Psoas muscle (tissue), 8 donors: ENCODE measurements around the gene LITAFD. TPM values are rescaled to one million over a fixed set of nuclear protein-coding genes. Genes with fewer than 3 reads are reported as not detected.
A peak's percentile ranks its signal among the peaks of the same experiment; 100 is the strongest.

Source experiments
- ATAC-seq, 4 donors: fragments of 200-7000 bp; cut with Tn5 transposase; one replicate each; pipeline ENCODE4 v1.9.1; 2020; ENCODE audit warnings: moderate library complexity in 3 of 4, mild to moderate bottlenecking in 2 of 4
- DNase-seq, 2 donors: peaks; one replicate each; pipeline ENCODE4 v3.0.0-alpha.2; 2020
- H3K27ac ChIP-seq: fragments of 200-600 bp; one replicate; pipeline ENCODE4 v1.8.0; 2022
- H3K27me3 ChIP-seq, 3 donors: fragments of 200-600 bp in 1 of 3; one replicate each; pipeline versions ENCODE4 v1.6.1 to v1.8.0; 2013 to 2022; ENCODE audit warnings: low read length in 2 of 3, mild to moderate bottlenecking in 2 of 3, moderate library complexity in 1 of 3; ENCODE audit not compliant: insufficient read depth in 3 of 3
- H3K36me3 ChIP-seq, 2 donors: fragments of 200-600 bp in 1 of 2; one replicate each; pipeline versions ENCODE4 v1.6.1 to v1.8.0; 2013 to 2022; ENCODE audit warnings: low read depth in 1 of 2, mild to moderate bottlenecking in 1 of 2, moderate library complexity in 1 of 2; ENCODE audit not compliant: insufficient read depth in 1 of 2
- H3K4me1 ChIP-seq: fragments of 200-600 bp; one replicate; pipeline ENCODE4 v1.8.0; 2022
- H3K4me3 ChIP-seq: fragments of 200-600 bp; one replicate; pipeline ENCODE4 v1.8.0; 2022; ENCODE audit warnings: mild to moderate bottlenecking
- H3K9me3 ChIP-seq: fragments of 200-600 bp; one replicate; pipeline ENCODE4 v1.8.0; 2022
- CTCF ChIP-seq: fragments of 200-600 bp; IDR thresholded peaks from one replicate; pipeline ENCODE4 v1.8.0; 2022; ENCODE audit warnings: antibody characterized with exemption
- WGBS, 3 donors: extraction: QIAGEN DNeasy Blood & Tissue Kit; methylation state at CpG; one replicate each; pipeline versions ENCODE4 v1.1.6 to v1.1.7; 2013; 5-methylcytosine and 5-hydroxymethylcytosine counted together
- intact Hi-C, 2 donors: fragments of 100-400 bp; cut with DNase I; formaldehyde crosslinking; loops; one replicate each; pipeline versions ENCODE4 v1.11.0 to v1.14.2; 2022
- polyA plus RNA-seq, 3 donors: library from polyadenylated mRNA; stranded (reverse); fragments of 200-250 nt; gene quantifications; one replicate each; pipeline ENCODE4 v1.2.3, GENCODE V29; 2013
- total RNA-seq, 4 donors: library from RNA; stranded (reverse); fragmentation: NEBNext Ultra II Directional in 2 of 4; extraction: Animal tissue kit (Norgen Biotek cat#: 25700) in 2 of 4; gene quantifications; one replicate each; pipeline versions ENCODE4 v1.2.1 to v1.2.4, GENCODE V29; 2021 to 2023
- donor health status: healthy with polysubstance abuse.
- donor health status: DM: no; HTN: no; CAD: no; lungs with moderate emphysema.
- donor health status: Bipolar disorder and iron deficiency.
- donor health status: healthy.
- donor health status: DM: yes; HTN: yes; CAD: no.
- donor health status: DM: no; HTN: no; CAD: no.
- donor health status: DM: no; HTN: no; CAD: no.
- donor health status: DM: yes; HTN: yes; CAD: no.

Gene LITAFD
- total and polyA plus RNA-seq, 7 donors, result not detected

- no peak for TF ChIP-seq CTCF
- peak in 3 of 4 donors; percentile 30 to 57 (median 39) for ATAC-seq
- Histone ChIP-seq H3K9me3 (no peaks in the 10 kb centered on the region), H3K27me3 (no peaks in the 10 kb centered on the region), H3K27ac (peak overlapping the region; percentile 4), H3K36me3 (peaks cover 10 to 100% of the 10 kb centered on the region in 2 donors), H3K4me3 (no peak overlapping the region), H3K4me1 (no peaks in the 10 kb centered on the region)
- WGBS, 3 donors, result 86 to 89% (median 88%) methylated on average over 8 of the region's 8 CpGs
- no peak for DNase-seq
- intact Hi-C loops, result no loop called here
Observed at GRCh38 chr16:8908810-8909468, 26.8 kb downstream of the LITAFD start.

- Histone ChIP-seq H3K27me3 (no peaks in the 10 kb centered on the region), H3K4me3 (no peak overlapping the region), H3K27ac (no peak overlapping the region), H3K36me3 (peaks cover 11 to 100% of the 10 kb centered on the region in 2 donors), H3K9me3 (no peaks in the 10 kb centered on the region), H3K4me1 (no peaks in the 10 kb centered on the region)
- TF ChIP-seq CTCF, result no peak
- ATAC-seq, result no peak
- WGBS, 3 donors, result 83 to 92% (median 89%) methylated on average over 1 of the region's 1 CpG
- intact Hi-C loops, result no loop called here
- no peak for DNase-seq
Observed at GRCh38 chr16:8910811-8911210, 28.7 kb downstream of the LITAFD start.

- 85 to 90% (median 86%) methylated on average over 4 of the region's 4 CpGs for WGBS, 3 donors
- no peak for TF ChIP-seq CTCF
- DNase-seq, result no peak
- Histone ChIP-seq H3K9me3 (no peaks in the 10 kb centered on the region), H3K4me1 (no peaks in the 10 kb centered on the region), H3K27ac (no peak overlapping the region), H3K4me3 (no peak overlapping the region), H3K36me3 (peaks cover 11 to 100% of the 10 kb centered on the region in 2 donors), H3K27me3 (no peaks in the 10 kb centered on the region)
- no peak for ATAC-seq
- intact Hi-C loops, result no loop called here
Observed at GRCh38 chr16:8912793-8913192, 30.6 kb downstream of the LITAFD start.

- H3K27ac ChIP-seq, result no peak overlapping the region
- no peaks in the 10 kb centered on the region for H3K4me1 ChIP-seq
- TF ChIP-seq CTCF, result no peak
- no peaks in the 10 kb centered on the region for H3K9me3 ChIP-seq
- intact Hi-C loops, result no loop called here
- WGBS, 3 donors, result 95 to 98% (median 96%) methylated on average over 3 of the region's 3 CpGs
- DNase-seq (no peak), ATAC-seq (no peak)
- H3K36me3 ChIP-seq, result peaks cover 11 to 100% of the 10 kb centered on the region in 2 donors
- H3K4me3 ChIP-seq, result no peak overlapping the region
- no peaks in the 10 kb centered on the region for H3K27me3 ChIP-seq
Observed at GRCh38 chr16:8914098-8914497, 31.9 kb downstream of the LITAFD start.
